Measurements from ENCODE around the gene EEF2.
A peak's percentile ranks its signal among the peaks of the same experiment; 100 is the strongest.
"Not testable (repeated sequence)": the region's sequence is repeated elsewhere in the genome, so short reads cannot be mapped to it uniquely, and the experiment has no call there.

Gene EEF2

DNA sequence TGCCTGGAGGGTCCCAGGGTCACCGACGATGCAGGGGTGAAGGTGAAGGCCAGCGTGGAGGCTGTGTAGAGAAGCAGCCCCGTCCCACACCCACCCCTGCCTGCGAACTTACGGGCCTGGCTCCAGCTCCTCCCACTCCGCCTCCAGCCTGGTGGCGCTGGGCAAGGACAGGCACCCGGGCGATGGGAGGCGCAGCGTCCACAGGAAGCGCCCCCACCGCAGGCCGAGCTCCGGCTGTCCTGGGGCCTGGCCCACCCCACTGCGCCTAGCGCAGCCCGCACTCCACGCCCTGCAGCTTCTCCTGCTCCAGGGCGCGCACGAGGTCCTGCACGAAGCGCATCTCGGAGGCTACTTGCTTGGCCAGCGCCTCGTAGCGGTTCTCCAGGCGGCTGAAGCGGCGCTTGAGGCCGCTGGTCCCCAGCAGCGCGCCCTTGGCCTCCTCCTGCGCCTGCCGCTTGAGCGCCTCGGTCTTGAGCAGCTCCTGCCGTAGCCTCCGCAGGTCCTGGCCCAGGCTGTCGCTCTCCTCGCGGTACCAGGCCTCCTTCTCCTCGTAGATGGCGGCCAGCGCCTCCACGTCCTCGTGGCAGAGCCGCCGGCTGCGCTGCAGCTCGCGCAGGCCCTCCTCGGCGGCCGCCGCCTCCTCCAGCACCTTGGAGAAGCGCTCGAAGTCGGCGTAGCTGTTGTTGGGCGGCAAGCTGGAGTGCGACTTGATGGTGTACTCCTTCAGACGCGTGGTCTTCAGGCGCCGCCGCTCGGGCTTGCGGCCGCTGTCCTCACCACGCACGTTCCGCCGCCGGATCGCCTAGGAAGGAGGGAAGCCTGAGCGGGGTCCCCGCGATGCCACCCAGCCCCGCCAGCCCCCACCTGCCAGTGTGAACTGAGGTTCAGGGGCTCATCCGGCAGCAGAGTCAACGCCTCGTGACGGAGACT is 26.2 kb downstream of the EEF2 start:
- no peaks in the 10 kb centered on the region for H3K27me3 Mint-ChIP-seq (ENCODE audit: low read depth)
- H3K27ac Mint-ChIP-seq: no peak overlapping the region
- TF ChIP-seq, protein P1, sequence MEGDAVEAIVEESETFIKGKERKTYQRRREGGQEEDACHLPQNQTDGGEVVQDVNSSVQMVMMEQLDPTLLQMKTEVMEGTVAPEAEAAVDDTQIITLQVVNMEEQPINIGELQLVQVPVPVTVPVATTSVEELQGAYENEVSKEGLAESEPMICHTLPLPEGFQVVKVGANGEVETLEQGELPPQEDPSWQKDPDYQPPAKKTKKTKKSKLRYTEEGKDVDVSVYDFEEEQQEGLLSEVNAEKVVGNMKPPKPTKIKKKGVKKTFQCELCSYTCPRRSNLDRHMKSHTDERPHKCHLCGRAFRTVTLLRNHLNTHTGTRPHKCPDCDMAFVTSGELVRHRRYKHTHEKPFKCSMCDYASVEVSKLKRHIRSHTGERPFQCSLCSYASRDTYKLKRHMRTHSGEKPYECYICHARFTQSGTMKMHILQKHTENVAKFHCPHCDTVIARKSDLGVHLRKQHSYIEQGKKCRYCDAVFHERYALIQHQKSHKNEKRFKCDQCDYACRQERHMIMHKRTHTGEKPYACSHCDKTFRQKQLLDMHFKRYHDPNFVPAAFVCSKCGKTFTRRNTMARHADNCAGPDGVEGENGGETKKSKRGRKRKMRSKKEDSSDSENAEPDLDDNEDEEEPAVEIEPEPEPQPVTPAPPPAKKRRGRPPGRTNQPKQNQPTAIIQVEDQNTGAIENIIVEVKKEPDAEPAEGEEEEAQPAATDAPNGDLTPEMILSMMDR (IDR thresholded peaks at IDR 0.05; ENCODE audit: unreplicated experiment in 3 of 3): no peak
- no peaks in the 10 kb centered on the region for H3K4me1 Mint-ChIP-seq
- H3K36me3 Mint-ChIP-seq (ENCODE audit: low read depth): peaks cover 32% of the 10 kb centered on the region
- no peaks in the 10 kb centered on the region for H3K9me3 Mint-ChIP-seq
- no peak overlapping the region for H3K4me3 Mint-ChIP-seq

DNA sequence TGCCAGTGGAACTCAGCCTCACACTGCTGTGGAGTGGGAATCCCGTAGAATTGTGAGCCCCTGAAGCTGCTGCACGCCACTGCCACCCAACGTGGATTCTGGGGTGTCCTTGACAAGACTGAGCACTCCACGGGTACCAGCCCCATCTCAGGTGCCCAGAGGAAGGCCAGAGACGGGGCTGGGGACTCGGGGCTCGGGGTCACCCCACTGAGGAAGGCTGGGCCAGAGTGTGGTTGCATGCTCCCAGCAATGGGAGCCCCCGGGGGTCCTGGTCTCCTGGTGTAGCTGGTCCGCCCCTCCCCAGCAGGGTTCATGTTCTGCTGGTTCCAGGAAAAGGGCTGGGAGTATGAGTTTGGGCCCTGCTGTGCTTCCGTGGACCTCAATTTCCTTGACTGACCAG is 29.6 kb downstream of the EEF2 start:
- TF ChIP-seq, protein P1 (IDR thresholded peaks at IDR 0.05; ENCODE audit: unreplicated experiment in 3 of 3): no peak
- H3K9me3 Mint-ChIP-seq: no peaks in the 10 kb centered on the region
- H3K27me3 Mint-ChIP-seq (ENCODE audit: low read depth): no peaks in the 10 kb centered on the region
- H3K27ac Mint-ChIP-seq: no peak overlapping the region
- peaks cover 13% of the 10 kb centered on the region for H3K36me3 Mint-ChIP-seq (ENCODE audit: low read depth)
- peaks cover 6% of the 10 kb centered on the region for H3K4me1 Mint-ChIP-seq
- H3K4me3 Mint-ChIP-seq: no peak overlapping the region

DNA sequence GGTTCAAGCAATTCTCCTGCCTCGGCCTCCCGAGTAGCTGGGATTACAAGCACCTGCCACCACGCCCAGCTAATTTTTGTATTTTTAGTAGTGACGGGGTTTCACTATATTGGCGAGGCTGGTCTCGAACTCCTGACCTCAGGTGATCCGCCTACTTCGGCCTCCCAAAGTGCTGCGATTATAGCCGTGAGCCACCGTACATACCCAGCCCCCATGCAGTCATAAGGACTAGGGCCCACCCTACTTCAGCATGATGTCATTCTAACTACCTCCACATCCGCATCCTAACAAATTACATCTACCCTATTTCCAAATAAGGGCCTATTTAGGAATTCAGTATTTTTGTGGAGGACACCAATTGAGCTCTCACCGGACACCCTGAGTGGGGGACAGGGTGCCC is 30.0 kb downstream of the EEF2 start:
- H3K36me3 Mint-ChIP-seq (ENCODE audit: low read depth): peaks cover 11% of the 10 kb centered on the region
- not testable (repeated sequence) for H3K4me3 Mint-ChIP-seq; H3K27ac Mint-ChIP-seq; H3K4me1 Mint-ChIP-seq; H3K27me3 Mint-ChIP-seq (ENCODE audit: low read depth); H3K9me3 Mint-ChIP-seq

DNA sequence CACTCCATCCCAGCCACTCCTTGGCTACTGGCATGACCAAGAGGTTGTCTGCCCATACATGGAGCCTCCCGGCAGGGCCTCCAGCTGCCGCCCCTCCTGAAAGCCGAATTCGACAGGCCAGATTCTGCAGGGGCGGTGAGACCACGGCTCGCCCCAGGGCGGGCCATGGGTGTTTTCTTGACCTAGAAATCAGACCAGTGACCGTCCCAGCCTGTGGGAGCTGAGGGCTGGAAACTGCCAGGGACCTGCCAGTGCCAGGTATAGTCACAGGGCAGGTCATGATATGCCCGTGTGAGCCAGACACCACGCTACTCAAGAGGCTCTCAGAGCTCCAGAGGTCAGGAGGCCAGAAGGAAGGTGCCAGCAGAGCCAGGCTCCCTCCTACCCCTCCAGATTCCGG is 31.2 kb downstream of the EEF2 start:
- H3K4me1 Mint-ChIP-seq: peaks cover 6% of the 10 kb centered on the region
- no peak overlapping the region for H3K27ac Mint-ChIP-seq
- H3K4me3 Mint-ChIP-seq: no peak overlapping the region
- H3K36me3 Mint-ChIP-seq (ENCODE audit: low read depth): peaks cover 9% of the 10 kb centered on the region
- TF ChIP-seq, protein P1 (IDR thresholded peaks at IDR 0.05; ENCODE audit: unreplicated experiment in 3 of 3): no peak
- H3K9me3 Mint-ChIP-seq: no peaks in the 10 kb centered on the region
- H3K27me3 Mint-ChIP-seq (ENCODE audit: low read depth): no peaks in the 10 kb centered on the region

DNA sequence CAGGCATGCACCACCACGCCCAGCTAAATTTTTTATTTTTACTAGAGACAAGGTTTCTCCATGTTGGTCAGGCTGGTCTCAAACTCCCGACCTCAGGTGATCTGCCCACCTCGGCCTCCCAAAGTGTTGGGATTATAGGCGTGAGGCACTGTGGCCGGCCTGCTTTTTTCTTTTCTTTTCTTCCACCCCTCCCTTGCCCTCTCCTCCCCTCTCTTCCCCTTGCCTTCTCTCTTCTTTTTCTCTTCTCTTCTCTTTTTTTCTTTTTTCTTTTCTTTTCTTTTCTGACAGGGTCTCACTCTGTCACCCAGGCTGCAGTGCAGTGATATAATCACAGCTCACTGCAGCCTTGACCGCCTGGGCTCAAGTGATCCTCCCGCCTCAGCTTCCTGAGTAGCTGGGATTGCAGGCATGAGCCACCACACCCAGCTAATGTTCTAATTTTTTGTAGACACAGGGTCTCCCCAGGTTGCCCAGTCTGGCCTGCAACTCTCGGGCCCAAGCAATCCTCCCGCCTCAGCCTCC is 32.4 kb downstream of the EEF2 start:
- H3K4me3 Mint-ChIP-seq, H3K9me3 Mint-ChIP-seq: not testable (repeated sequence)

DNA sequence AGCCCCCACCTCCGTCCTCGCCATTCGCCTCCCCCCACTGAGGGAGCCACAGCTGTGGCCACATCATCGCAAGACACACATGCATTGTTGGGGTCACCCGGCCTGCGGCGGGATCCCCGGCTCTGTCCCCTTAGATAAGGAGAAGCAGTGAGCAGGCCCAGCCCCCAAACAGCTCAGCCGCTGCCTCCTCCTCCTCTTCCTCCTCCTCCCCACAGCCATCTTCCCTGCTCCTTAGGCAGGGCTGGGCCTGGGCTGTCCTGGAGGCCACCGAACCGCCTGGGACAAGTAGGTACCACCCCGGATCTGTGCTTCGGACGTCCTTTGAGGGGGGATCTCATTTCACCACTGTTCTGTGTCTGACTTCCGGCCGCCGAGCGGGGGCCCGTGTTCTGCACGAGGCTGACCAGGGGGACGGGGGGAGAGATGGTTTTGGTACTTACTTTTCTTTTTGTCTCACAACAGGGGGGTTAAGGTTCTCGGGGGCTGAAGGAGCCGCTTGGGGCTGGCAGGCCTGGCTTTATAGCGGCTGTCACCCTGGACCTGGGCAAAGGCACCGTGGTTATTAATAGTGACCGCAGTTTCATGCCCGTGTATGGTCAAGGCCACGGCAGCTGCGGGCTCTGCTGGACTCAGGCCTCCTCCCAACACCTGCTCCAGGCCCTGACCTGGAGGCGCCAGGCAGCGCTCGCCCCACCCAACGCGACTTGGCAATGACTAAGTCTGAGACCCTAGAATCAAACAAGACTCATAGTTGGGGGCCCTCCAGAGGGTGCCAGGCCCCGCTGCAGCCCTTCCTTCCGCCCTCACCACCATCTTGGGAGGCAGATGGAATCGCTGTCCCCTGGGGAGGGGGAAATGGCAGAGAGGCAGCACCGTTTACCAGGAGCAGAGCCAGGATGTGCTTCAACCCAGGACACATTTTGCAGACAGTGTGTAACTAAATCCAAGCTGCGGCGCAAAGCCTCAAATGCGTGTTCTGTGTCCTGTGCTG is 34.1 kb downstream of the EEF2 start:
- peak overlapping the region; percentile 27 to 60 (median 35) for H3K27ac Mint-ChIP-seq
- no peaks in the 10 kb centered on the region for H3K27me3 Mint-ChIP-seq (ENCODE audit: low read depth)
- H3K4me3 Mint-ChIP-seq: peak overlapping the region; percentile 40 to 84 (median 59)
- H3K9me3 Mint-ChIP-seq: no peaks in the 10 kb centered on the region
- TF ChIP-seq, protein P1 (IDR thresholded peaks at IDR 0.05; ENCODE audit: unreplicated experiment in 3 of 3): no peak
- peaks cover 3% of the 10 kb centered on the region for H3K36me3 Mint-ChIP-seq (ENCODE audit: low read depth)
- peaks cover 6% of the 10 kb centered on the region for H3K4me1 Mint-ChIP-seq

More for the DNA sequence above, 32.4 kb downstream of the EEF2 start:
- peak overlapping the region in 2 of 3 experiments; percentile 15 to 22 for H3K27ac Mint-ChIP-seq
- H3K27me3 Mint-ChIP-seq (ENCODE audit: low read depth); H3K36me3 Mint-ChIP-seq (ENCODE audit: low read depth); H3K4me1 Mint-ChIP-seq: not testable (repeated sequence)
